ENCODE measurements around the gene CEP112. TPM values are rescaled to one million over a fixed set of nuclear protein-coding genes. Genes with fewer than 3 reads are reported as not detected.

Gene CEP112
- total and polyA plus RNA-seq, 2 of the 8 experiments (the other 6 are each of a cell fraction or from before 2014, with no cell fraction given): 0.62 to 3.1 TPM

- POLR2A ChIA-PET (ENCODE audit: partially characterized antibody): no interaction called here
- 94% methylated on average over 1 of the region's 1 CpG; no CpG with 5 or more reads in 1 of the 2 experiments for WGBS, 2 experiments (ENCODE audit: extremely low coverage in 1 of 2, insufficient coverage in 1 of 2, insufficient read length in 1 of 2, insufficient replicate concordance in 2 of 2, low coverage in 1 of 2, low lambda C conversion rate in 2 of 2, missing lambda C conversion rate in 1 of 2)
- CTCF ChIA-PET (ENCODE audit: partially characterized antibody): interaction anchor here (0.5 to 6.7 kb wide), 35 partner anchors 11 to 548 kb away, joined by 3 to 67 read pairs (median 4); no protein-coding TSS in a partner anchor
- TF ChIP-seq POLR2AphosphoS5 (IDR thresholded peaks at IDR 0.05; ENCODE audit: low read depth, low read length): no peak
- TF ChIP-seq CHD2 (IDR thresholded peaks at IDR 0.05; ENCODE audit: low read length): no peak
- no peak for TF ChIP-seq SP4 (IDR thresholded peaks at IDR 0.05; ENCODE audit: low read length)
- TF ChIP-seq CEBPB (IDR thresholded peaks at IDR 0.05; ENCODE audit: low read depth, low read length): no peak
- TF ChIP-seq KDM1A (IDR thresholded peaks at IDR 0.05; ENCODE audit: borderline replicate concordance, low read length): no peak
- no peak for TF ChIP-seq SAP30 (IDR thresholded peaks at IDR 0.05; ENCODE audit: insufficient read depth, insufficient replicate concordance, low read length)
- no peak for TF ChIP-seq CBX5 (IDR thresholded peaks at IDR 0.05; ENCODE audit: low read depth, low read length)
- no peak for TF ChIP-seq RBBP5 (IDR thresholded peaks at IDR 0.05; ENCODE audit: borderline replicate concordance, low read depth, low read length)
- TF ChIP-seq, protein P1, sequence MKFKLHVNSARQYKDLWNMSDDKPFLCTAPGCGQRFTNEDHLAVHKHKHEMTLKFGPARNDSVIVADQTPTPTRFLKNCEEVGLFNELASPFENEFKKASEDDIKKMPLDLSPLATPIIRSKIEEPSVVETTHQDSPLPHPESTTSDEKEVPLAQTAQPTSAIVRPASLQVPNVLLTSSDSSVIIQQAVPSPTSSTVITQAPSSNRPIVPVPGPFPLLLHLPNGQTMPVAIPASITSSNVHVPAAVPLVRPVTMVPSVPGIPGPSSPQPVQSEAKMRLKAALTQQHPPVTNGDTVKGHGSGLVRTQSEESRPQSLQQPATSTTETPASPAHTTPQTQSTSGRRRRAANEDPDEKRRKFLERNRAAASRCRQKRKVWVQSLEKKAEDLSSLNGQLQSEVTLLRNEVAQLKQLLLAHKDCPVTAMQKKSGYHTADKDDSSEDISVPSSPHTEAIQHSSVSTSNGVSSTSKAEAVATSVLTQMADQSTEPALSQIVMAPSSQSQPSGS (IDR thresholded peaks at IDR 0.05; ENCODE audit: low read length): no peak
- TF ChIP-seq TCF12 (IDR thresholded peaks at IDR 0.05; ENCODE audit: low read depth, low read length): no peak
- no peak for TF ChIP-seq POLR2A (IDR thresholded peaks at IDR 0.05; ENCODE audit: control extremely low read depth in 1 of 2, low read depth in 2 of 2, low read length in 2 of 2)
- no peak for TF ChIP-seq YY1 (IDR thresholded peaks at IDR 0.05; ENCODE audit: low read depth, low read length)
- TF ChIP-seq EGR1 (IDR thresholded peaks at IDR 0.05; ENCODE audit: borderline replicate concordance, low read depth, low read length): no peak
- no peak for TF ChIP-seq EP300 (IDR thresholded peaks at IDR 0.05; ENCODE audit: borderline replicate concordance in 1 of 2, low read depth in 2 of 2, low read length in 2 of 2)
These were observed 394.8 kb downstream of the CEP112 start for GRCh38 chr17:65797101-65797500.

More at GRCh38 chr17:65797101-65797500, 394.8 kb downstream of the CEP112 start:
- H3K27me3 ChIP-seq (replicated peaks in 1 of 4; ENCODE audit: control insufficient read depth in 3 of 4, extremely low read depth in 1 of 4, insufficient read depth in 3 of 4, low read length in 3 of 4): no peaks in the 10 kb centered on the region
- no peak overlapping the region for H4K5ac ChIP-seq (ENCODE audit: insufficient read length, low read depth, low read length)
- no peak overlapping the region for H4K91ac ChIP-seq (replicated peaks; ENCODE audit: insufficient read length, low read length)
- H2BK120ac ChIP-seq (replicated peaks; ENCODE audit: low read depth, low read length): no peak overlapping the region
- no peaks in the 10 kb centered on the region for H3K23me2 ChIP-seq (ENCODE audit: low read depth, low read length)
- H3K56ac ChIP-seq (replicated peaks; ENCODE audit: insufficient read length, low read depth, low read length): no peak overlapping the region
- peaks cover 8 to 9% of the 10 kb centered on the region in 2 experiments for H3K9me3 ChIP-seq (ENCODE audit: insufficient read depth in 2 of 2, low read depth in 1 of 2, low read length in 1 of 2)
- no peak overlapping the region for H3K4ac ChIP-seq (replicated peaks; ENCODE audit: insufficient read length, low read depth, low read length)
- H2BK20ac ChIP-seq (ENCODE audit: low read length): no peak overlapping the region
- H3K4me1 ChIP-seq (replicated peaks in 1 of 4; ENCODE audit: control insufficient read depth in 3 of 4, insufficient read depth in 4 of 4, low read length in 3 of 4): no peaks in the 10 kb centered on the region
- H2BK12ac ChIP-seq (ENCODE audit: low read depth, low read length): no peak overlapping the region
- H2BK15ac ChIP-seq (ENCODE audit: low read length): no peak overlapping the region
- H3K27ac ChIP-seq (ENCODE audit: low read depth, low read length): no peak overlapping the region
- no peaks in the 10 kb centered on the region for H4K20me1 ChIP-seq (replicated peaks in 1 of 2; ENCODE audit: control insufficient read depth in 1 of 2, insufficient read depth in 2 of 2, low read length in 2 of 2)
- H3K14ac ChIP-seq (ENCODE audit: insufficient read length): no peak overlapping the region
- FAIRE-seq (no peak), DNase-seq (ENCODE audit: low read depth in 1 of 2, low spot score in 2 of 2) (no peak)
- H3K23ac ChIP-seq (ENCODE audit: insufficient read length): no peak overlapping the region
- H4K8ac ChIP-seq (ENCODE audit: extremely low read depth, insufficient read depth, low read length): no peak overlapping the region
- H3K9ac ChIP-seq (replicated peaks in 1 of 4; ENCODE audit: extremely low read depth in 1 of 4, low read depth in 3 of 4, low read length in 3 of 4): no peak overlapping the region
- H3K79me1 ChIP-seq (ENCODE audit: low read depth, low read length): 0 out of 2 replicates have a peak, but pooled peaks cover 2% of the 10 kb centered on the region
- H3K4me2 ChIP-seq (ENCODE audit: insufficient read depth in 1 of 2, low read depth in 2 of 2, low read length in 2 of 2): no peak overlapping the region
- H3K79me2 ChIP-seq (ENCODE audit: control insufficient read depth in 1 of 2, insufficient read depth in 2 of 2, low read length in 2 of 2): no peaks in the 10 kb centered on the region
- H2AFZ ChIP-seq (ENCODE audit: low read length): no peak overlapping the region
- no peak overlapping the region for H3K18ac ChIP-seq (ENCODE audit: extremely low read depth, low read length)
- H2BK5ac ChIP-seq (ENCODE audit: low read depth, low read length): no peak overlapping the region
- no peak overlapping the region for H2AK5ac ChIP-seq (ENCODE audit: low read depth, low read length)
- no peak overlapping the region for H3K4me3 ChIP-seq (ENCODE audit: extremely low read depth in 1 of 4, insufficient read depth in 2 of 4, low read depth in 3 of 4, low read length in 4 of 4)
- H3K36me3 ChIP-seq (ENCODE audit: control insufficient read depth in 2 of 4, insufficient read depth in 4 of 4, low read length in 3 of 4): no peaks in the 10 kb centered on the region

Measured in H1 (cell line).